Measurements from ENCODE around the gene PRAMEF11.

PRAMEF11 gene

GRCh38 chr1:12778061-12778460, 53.1 kb downstream of the PRAMEF11 start:
- H3K4me3 ChIP-seq (ENCODE audit: low read length): no peak overlapping the region
- no peaks in the 10 kb centered on the region for H3K79me2 ChIP-seq (ENCODE audit: low read length)
- no peaks in the 10 kb centered on the region for H3K4me1 ChIP-seq (ENCODE audit: low read length)
- no peak for TF ChIP-seq EZH2phosphoT487 (IDR thresholded peaks at IDR 0.05; ENCODE audit: low read depth)
- TF ChIP-seq, protein P1, sequence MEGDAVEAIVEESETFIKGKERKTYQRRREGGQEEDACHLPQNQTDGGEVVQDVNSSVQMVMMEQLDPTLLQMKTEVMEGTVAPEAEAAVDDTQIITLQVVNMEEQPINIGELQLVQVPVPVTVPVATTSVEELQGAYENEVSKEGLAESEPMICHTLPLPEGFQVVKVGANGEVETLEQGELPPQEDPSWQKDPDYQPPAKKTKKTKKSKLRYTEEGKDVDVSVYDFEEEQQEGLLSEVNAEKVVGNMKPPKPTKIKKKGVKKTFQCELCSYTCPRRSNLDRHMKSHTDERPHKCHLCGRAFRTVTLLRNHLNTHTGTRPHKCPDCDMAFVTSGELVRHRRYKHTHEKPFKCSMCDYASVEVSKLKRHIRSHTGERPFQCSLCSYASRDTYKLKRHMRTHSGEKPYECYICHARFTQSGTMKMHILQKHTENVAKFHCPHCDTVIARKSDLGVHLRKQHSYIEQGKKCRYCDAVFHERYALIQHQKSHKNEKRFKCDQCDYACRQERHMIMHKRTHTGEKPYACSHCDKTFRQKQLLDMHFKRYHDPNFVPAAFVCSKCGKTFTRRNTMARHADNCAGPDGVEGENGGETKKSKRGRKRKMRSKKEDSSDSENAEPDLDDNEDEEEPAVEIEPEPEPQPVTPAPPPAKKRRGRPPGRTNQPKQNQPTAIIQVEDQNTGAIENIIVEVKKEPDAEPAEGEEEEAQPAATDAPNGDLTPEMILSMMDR (IDR thresholded peaks at IDR 0.05; ENCODE audit: low read depth, low read length): no peak
- no peaks in the 10 kb centered on the region for H3K27me3 ChIP-seq (ENCODE audit: low read depth, low read length)
- no peak overlapping the region for H2AFZ ChIP-seq (ENCODE audit: low read depth, low read length)
- no peak overlapping the region for H3K27ac ChIP-seq (ENCODE audit: low read length)
- no peak overlapping the region for H3K4me2 ChIP-seq (ENCODE audit: low read length)
- H3K36me3 ChIP-seq (replicated peaks; ENCODE audit: low read depth, low read length): no peaks in the 10 kb centered on the region
- H3K9ac ChIP-seq (ENCODE audit: low read length): no peak overlapping the region
- H3K9me3 ChIP-seq (ENCODE audit: insufficient read depth, low read length): no peaks in the 10 kb centered on the region
- no peaks in the 10 kb centered on the region for H4K20me1 ChIP-seq (ENCODE audit: insufficient read depth, low read length)

- Histone ChIP-seq H4K20me1 (ENCODE audit: insufficient read depth, low read length) (no peaks in the 10 kb centered on the region), H3K4me2 (ENCODE audit: low read length) (no peak overlapping the region), H2AFZ (ENCODE audit: low read depth, low read length) (no peak overlapping the region), H3K9ac (ENCODE audit: low read length) (no peak overlapping the region), H3K79me2 (ENCODE audit: low read length) (no peaks in the 10 kb centered on the region), H3K27me3 (ENCODE audit: low read depth, low read length) (no peaks in the 10 kb centered on the region), H3K4me1 (ENCODE audit: low read length) (no peaks in the 10 kb centered on the region), H3K4me3 (ENCODE audit: low read length) (no peak overlapping the region), H3K36me3 (replicated peaks; ENCODE audit: low read depth, low read length) (no peaks in the 10 kb centered on the region), H3K9me3 (ENCODE audit: insufficient read depth, low read length) (no peaks in the 10 kb centered on the region), H3K27ac (ENCODE audit: low read length) (no peak overlapping the region)
- TF ChIP-seq EZH2phosphoT487 (IDR thresholded peaks at IDR 0.05; ENCODE audit: low read depth): no peak
- TF ChIP-seq, protein P1 (IDR thresholded peaks at IDR 0.05; ENCODE audit: low read depth, low read length): no peak
Measured at GRCh38 chr1:12776801-12777557, 54.2 kb downstream of the PRAMEF11 start.

DNA sequence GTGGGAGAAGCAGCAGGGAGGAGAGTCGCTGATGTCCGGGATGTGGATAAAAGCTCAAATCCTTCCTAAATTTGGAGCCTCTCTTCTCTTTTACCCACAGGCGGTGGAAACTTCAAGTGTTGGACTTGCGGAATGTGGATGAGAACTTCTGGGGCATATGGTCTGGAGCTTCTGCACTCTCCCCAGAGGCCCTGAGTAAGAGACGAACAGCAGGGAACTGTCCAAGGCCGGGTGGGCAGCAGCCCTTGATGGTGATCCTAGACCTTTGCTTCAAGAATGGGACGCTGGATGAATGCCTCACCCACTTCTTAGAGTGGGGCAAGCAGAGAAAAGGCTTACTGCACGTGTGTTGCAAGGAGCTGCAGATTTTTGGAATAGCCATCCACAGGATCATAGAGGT, 55.8 kb downstream of the PRAMEF11 start:
- no peak overlapping the region for H3K27ac ChIP-seq (ENCODE audit: low read length)
- no peaks in the 10 kb centered on the region for H3K9me3 ChIP-seq (ENCODE audit: insufficient read depth, low read length)
- H3K4me1 ChIP-seq (ENCODE audit: low read length): no peaks in the 10 kb centered on the region
- no peak overlapping the region for H3K4me3 ChIP-seq (ENCODE audit: low read length)
- H3K27me3 ChIP-seq (ENCODE audit: low read depth, low read length): no peaks in the 10 kb centered on the region
- H4K20me1 ChIP-seq (ENCODE audit: insufficient read depth, low read length): no peaks in the 10 kb centered on the region
- TF ChIP-seq, protein P1 (IDR thresholded peaks at IDR 0.05; ENCODE audit: low read depth, low read length): no peak
- TF ChIP-seq EZH2phosphoT487 (IDR thresholded peaks at IDR 0.05; ENCODE audit: low read depth): no peak
- no peak overlapping the region for H3K9ac ChIP-seq (ENCODE audit: low read length)
- H3K36me3 ChIP-seq (replicated peaks; ENCODE audit: low read depth, low read length): no peaks in the 10 kb centered on the region
- no peaks in the 10 kb centered on the region for H3K79me2 ChIP-seq (ENCODE audit: low read length)
- H2AFZ ChIP-seq (ENCODE audit: low read depth, low read length): no peak overlapping the region
- H3K4me2 ChIP-seq (ENCODE audit: low read length): no peak overlapping the region

DNA sequence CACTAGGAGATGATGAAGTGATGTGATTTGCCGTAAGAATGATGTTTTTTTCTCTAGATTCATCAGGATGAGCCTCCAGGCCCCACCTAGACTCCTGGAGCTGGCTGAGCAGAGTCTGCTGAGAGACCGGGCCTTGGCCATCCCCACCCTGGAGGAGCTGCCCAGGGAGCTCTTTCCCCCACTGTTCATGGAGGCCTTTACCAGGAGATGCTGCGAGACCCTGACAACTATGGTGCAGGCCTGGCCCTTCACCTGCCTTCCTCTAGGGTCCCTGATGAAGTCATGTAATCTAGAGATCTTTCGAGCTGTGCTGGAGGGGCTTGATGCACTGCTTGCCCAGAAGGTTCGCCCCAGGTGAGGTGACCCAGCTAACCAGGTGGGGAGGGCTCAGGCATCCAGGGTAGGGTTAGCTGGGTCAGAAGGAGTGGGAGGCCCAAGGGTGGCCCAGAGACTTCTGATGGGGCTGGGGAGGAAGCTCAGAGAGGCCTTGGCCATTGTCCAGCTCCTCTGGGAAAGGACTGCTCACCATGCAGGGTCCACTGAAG, 56.3 kb downstream of the PRAMEF11 start:
- TF ChIP-seq, protein P1 (IDR thresholded peaks at IDR 0.05; ENCODE audit: low read depth, low read length): no peak
- no peak for TF ChIP-seq EZH2phosphoT487 (IDR thresholded peaks at IDR 0.05; ENCODE audit: low read depth)
- H2AFZ ChIP-seq (ENCODE audit: low read depth, low read length): no peak overlapping the region
- no peaks in the 10 kb centered on the region for H3K9me3 ChIP-seq (ENCODE audit: insufficient read depth, low read length)
- H3K9ac ChIP-seq (ENCODE audit: low read length): no peak overlapping the region
- no peaks in the 10 kb centered on the region for H4K20me1 ChIP-seq (ENCODE audit: insufficient read depth, low read length)
- no peaks in the 10 kb centered on the region for H3K4me1 ChIP-seq (ENCODE audit: low read length)
- H3K27me3 ChIP-seq (ENCODE audit: low read depth, low read length): no peaks in the 10 kb centered on the region
- no peaks in the 10 kb centered on the region for H3K36me3 ChIP-seq (replicated peaks; ENCODE audit: low read depth, low read length)
- no peak overlapping the region for H3K4me3 ChIP-seq (ENCODE audit: low read length)
- H3K4me2 ChIP-seq (ENCODE audit: low read length): no peak overlapping the region
- H3K27ac ChIP-seq (ENCODE audit: low read length): no peak overlapping the region
- H3K79me2 ChIP-seq (ENCODE audit: low read length): no peaks in the 10 kb centered on the region
